Fibroblast of pulmonary artery (primary cell): ENCODE results near the gene SHROOM3.

Experiments
- DNase-seq: peaks from one replicate; pipeline ENCODE4 v3.0.0-alpha.2; 2010; ENCODE audit warnings: low read depth
- H3K4me3 ChIP-seq: replicated peaks from 2 replicates; pipeline ENCODE4 v1.5.1; 2011; ENCODE audit warnings: low read depth, mild to moderate bottlenecking, control low read depth, low read length, moderate library complexity
- CTCF ChIP-seq: IDR thresholded peaks from 2 replicates; pipeline ENCODE4 v1.5.1; 2011; ENCODE audit warnings: mild to moderate bottlenecking, control low read depth, low read length, inconsistent platforms; ENCODE audit errors: missing control alignments

The SHROOM3 gene

GRCh38 chr4:76641758-76642157, 206.7 kb downstream of the SHROOM3 start:
- no peak overlapping the region for H3K4me3 ChIP-seq
- TF ChIP-seq CTCF, result no peak
- no peak for DNase-seq

- TF ChIP-seq CTCF, result no peak
- no peak for DNase-seq
- no peak overlapping the region for H3K4me3 ChIP-seq
Measured at GRCh38 chr4:76644831-76645485, 209.9 kb downstream of the SHROOM3 start.

GRCh38 chr4:76649086-76649485, 214.1 kb downstream of the SHROOM3 start:
- TF ChIP-seq CTCF, result no peak
- H3K4me3 ChIP-seq, result no peak overlapping the region
- no peak for DNase-seq

GRCh38 chr4:76651616-76652015, 216.6 kb downstream of the SHROOM3 start:
- no peak for TF ChIP-seq CTCF
- DNase-seq, result no peak
- no peak overlapping the region for H3K4me3 ChIP-seq

- no peak for TF ChIP-seq CTCF
- H3K4me3 ChIP-seq, result no peak overlapping the region
- DNase-seq, result no peak
Measured at GRCh38 chr4:76652389-76652788, 217.4 kb downstream of the SHROOM3 start.

- no peak for TF ChIP-seq CTCF
- H3K4me3 ChIP-seq, result no peak overlapping the region
- DNase-seq, result no peak
Measured at GRCh38 chr4:76654084-76654483, 219.1 kb downstream of the SHROOM3 start.

GRCh38 chr4:76654791-76655190, 219.8 kb downstream of the SHROOM3 start:
- H3K4me3 ChIP-seq, result no peak overlapping the region
- DNase-seq, result no peak
- TF ChIP-seq CTCF, result no peak
